OCI-LY7 (cell line): Measurements from ENCODE around the gene PPARG.

Experiments
- EZH2phosphoT487 ChIP-seq: fragments of 200-600 bp; sonication (generic); IDR thresholded peaks from 2 replicates; pipeline ENCODE4 v1.6.1; 2018; ENCODE audit warnings: low read depth, borderline replicate concordance, mild to moderate bottlenecking, mixed run types, antibody characterized with exemption, low read length, moderate library complexity, mixed read lengths
- TF ChIP-seq, protein P1 (sequence below): fragments of 200-600 bp; sonication (generic); conservative IDR thresholded peaks from 2 replicates; pipeline ENCODE4 v1.5.1; 2014; ENCODE audit warnings: mild to moderate bottlenecking, antibody characterized with exemption, low read length, moderate library complexity, mixed read lengths

DNA sequence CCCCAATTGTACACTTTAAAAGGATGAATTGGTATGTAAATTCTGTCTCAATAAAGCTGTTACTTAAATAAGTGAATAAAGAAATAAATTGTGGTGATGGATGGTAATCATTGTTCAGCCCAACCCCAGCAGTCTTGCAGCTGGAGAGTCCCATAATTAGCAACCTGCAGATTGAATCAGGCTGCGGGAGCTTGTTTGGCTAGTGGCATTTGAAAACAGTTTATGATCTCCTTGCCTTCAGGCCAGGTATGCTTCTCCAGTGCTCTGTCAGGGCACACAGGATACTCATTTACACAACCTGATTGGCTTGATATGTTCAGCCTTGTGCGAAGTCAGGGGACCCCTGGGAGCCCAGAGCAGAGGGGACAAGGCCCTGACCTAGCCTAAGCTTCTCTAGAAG, 178.9 kb downstream of the PPARG start:
- TF ChIP-seq, protein P1, sequence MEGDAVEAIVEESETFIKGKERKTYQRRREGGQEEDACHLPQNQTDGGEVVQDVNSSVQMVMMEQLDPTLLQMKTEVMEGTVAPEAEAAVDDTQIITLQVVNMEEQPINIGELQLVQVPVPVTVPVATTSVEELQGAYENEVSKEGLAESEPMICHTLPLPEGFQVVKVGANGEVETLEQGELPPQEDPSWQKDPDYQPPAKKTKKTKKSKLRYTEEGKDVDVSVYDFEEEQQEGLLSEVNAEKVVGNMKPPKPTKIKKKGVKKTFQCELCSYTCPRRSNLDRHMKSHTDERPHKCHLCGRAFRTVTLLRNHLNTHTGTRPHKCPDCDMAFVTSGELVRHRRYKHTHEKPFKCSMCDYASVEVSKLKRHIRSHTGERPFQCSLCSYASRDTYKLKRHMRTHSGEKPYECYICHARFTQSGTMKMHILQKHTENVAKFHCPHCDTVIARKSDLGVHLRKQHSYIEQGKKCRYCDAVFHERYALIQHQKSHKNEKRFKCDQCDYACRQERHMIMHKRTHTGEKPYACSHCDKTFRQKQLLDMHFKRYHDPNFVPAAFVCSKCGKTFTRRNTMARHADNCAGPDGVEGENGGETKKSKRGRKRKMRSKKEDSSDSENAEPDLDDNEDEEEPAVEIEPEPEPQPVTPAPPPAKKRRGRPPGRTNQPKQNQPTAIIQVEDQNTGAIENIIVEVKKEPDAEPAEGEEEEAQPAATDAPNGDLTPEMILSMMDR, result no peak
- TF ChIP-seq EZH2phosphoT487, result no peak
